Fibroblast of mammary gland (primary cell): ENCODE data around the gene CSPG5.

Experiments
- DNase-seq: peaks from one replicate; pipeline ENCODE4 v3.0.0-alpha.2; 2010; ENCODE audit warnings: low read depth
- H3K4me3 ChIP-seq: 2 replicates; pipeline ENCODE4 v1.5.1; 2011; ENCODE audit warnings: low read depth, mild to moderate bottlenecking, low read length, moderate library complexity; ENCODE audit not compliant: control insufficient read depth
- CTCF ChIP-seq: conservative IDR thresholded peaks from 2 replicates; pipeline ENCODE4 v1.5.1; 2011; ENCODE audit warnings: low read depth, low read length, inconsistent platforms; ENCODE audit not compliant: control insufficient read depth, insufficient read depth

CSPG5 gene

DNA sequence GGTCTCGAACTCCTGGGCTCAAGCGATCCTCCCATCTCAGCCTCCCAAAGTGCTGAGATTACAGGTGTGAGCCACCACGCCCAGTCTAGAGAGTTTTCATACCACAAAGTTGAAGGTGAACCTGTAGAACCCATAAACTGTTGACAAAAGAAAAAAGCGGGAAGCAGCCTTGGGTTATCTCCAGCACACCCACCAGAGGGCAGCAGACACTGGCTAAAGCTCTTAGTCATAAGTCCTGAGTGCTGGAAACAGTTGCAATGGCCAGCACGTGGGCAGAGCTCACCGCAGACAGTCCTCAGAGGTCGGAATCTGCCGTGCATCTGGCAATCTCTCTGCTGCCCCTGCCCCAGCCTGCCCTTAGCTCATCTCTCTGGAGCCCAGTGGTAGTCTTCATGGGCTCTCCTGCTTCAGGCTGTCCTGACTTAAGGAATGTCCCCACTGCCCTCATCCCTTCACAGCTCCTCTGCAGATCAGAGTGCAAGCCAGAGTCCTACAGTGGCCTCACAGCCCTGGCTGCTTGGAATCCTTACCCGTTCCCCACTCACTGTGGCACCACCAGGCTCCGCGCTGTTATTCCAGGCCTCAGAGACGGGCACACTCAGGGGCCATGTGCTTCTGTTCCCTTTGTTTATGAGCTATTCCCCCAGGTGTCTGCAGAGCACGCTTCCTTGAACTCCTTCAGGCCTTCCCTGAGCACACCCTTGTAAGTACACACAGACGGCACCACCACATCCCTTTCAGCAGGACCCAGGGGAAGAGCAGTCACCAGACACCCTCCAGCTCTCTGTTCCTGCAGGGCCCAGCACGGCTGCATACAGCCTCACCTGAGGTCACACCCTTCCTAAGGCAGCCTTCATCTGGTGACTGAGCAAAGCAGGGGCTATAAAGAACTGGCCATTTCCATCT, 56.3 kb downstream of the CSPG5 start:
- TF ChIP-seq CTCF = peak; percentile 91
- H3K4me3 ChIP-seq = no peak overlapping the region
- peak; percentile 91 for DNase-seq

- no peak for TF ChIP-seq CTCF
- no peak overlapping the region for H3K4me3 ChIP-seq
These were observed 57.9 kb downstream of the CSPG5 start for GRCh38 chr3:47520756-47521155.

DNA sequence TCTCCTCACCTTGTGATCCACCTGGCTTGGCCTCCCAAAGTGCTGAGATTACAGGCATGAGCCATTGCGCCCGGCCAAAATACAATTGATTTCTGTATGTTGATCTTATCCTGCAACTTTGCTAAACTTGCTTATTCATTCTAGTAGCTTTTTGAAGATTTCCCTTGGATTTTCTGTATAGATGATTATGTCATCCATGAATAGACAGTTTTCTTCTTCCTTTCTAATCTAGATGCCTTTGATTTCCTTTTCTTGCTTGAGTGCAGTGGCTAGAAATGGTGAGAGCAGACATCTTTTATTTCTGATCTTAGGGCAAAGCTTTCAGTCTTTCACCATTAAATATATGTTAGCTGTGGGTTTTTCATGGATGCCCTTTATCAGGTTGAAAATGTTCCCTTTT, 60.7 kb downstream of the CSPG5 start:
- TF ChIP-seq CTCF = no peak
- no peak for DNase-seq
- H3K4me3 ChIP-seq = no peak overlapping the region

More at GRCh38 chr3:47520756-47521155, 57.9 kb downstream of the CSPG5 start:
- no peak for DNase-seq

GRCh38 chr3:47515864-47516319, 62.8 kb downstream of the CSPG5 start:
- no peak for DNase-seq
- no peak overlapping the region for H3K4me3 ChIP-seq
- TF ChIP-seq CTCF = no peak

- H3K4me3 ChIP-seq = no peak overlapping the region
- no peak for TF ChIP-seq CTCF
- no peak for DNase-seq
These were observed 63.6 kb downstream of the CSPG5 start for GRCh38 chr3:47515100-47515499.

GRCh38 chr3:47513125-47513929, 65.3 kb downstream of the CSPG5 start, which contains the start of gene ELP6:
Gene ELP6 (minus strand): TSS chr3:47513712. CDS start chr3:47513590, 122 bp downstream.
- TF ChIP-seq CTCF = peak; percentile 15
- peak within 1 kb of the TSS; percentile 86 for H3K4me3 ChIP-seq
- peak; percentile 94 for DNase-seq
